GM18505 (cell line): ENCODE data around the gene CNTN4.

Experiments
- ATAC-seq: cut with Tn5 transposase; IDR thresholded peaks from one replicate; pipeline ENCODE4 v1.9.1; 2021; ENCODE audit not compliant: unreplicated experiment
- POLR2A ChIP-seq: IDR thresholded peaks from 4 replicates; pipeline ENCODE4 v1.6.1; 2011; ENCODE audit warnings: borderline replicate concordance; ENCODE audit not compliant: insufficient read depth, insufficient read length; ENCODE audit errors: extremely low read depth

CNTN4 gene

GRCh38 chr3:2356298-2356950 is 257.8 kb downstream of the CNTN4 start:
- TF ChIP-seq POLR2A, result no peak
- ATAC-seq, result no peak

- no peak for TF ChIP-seq POLR2A
- ATAC-seq, result no peak
These were observed 262.1 kb downstream of the CNTN4 start for GRCh38 chr3:2360815-2361214.

DNA sequence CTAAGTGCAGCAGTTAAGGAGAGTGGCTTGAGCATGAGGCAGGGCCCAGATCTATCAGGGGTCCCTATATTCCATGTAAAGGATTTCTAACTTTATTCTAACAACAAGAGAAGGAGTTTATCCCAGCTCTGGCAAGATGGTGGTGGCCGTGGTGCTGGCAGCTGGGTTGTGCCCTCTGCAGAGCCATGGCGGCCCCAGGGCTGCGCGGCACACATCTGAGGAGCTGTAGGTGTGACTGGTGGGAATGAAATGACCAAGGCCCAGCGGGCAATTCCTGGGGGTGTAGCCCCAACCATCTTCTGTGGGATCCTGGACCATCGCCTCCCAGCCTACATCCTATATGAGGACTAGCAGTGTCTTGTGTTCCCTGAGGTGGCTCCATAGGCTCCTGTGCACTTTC is 263.5 kb downstream of the CNTN4 start:
- no peak for ATAC-seq
- TF ChIP-seq POLR2A, result no peak

DNA sequence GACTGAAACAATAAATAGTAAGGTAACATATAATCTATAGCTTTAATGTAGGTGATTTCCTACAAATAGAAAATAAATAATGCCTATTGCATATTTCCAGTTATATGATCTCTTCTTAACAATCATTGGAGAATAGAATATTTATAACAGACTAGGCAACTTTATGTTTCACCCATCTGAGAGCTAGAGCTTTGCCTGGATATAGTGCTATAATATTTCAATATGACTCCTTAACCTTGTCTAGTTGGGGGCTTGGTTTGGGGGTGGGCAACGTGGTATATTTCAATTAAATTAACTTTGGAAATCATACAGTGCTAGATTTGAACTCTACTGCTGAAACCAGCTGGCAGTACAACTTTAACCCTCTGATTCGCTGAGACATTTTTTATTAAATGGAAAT is 265.2 kb downstream of the CNTN4 start:
- TF ChIP-seq POLR2A, result no peak
- no peak for ATAC-seq

DNA sequence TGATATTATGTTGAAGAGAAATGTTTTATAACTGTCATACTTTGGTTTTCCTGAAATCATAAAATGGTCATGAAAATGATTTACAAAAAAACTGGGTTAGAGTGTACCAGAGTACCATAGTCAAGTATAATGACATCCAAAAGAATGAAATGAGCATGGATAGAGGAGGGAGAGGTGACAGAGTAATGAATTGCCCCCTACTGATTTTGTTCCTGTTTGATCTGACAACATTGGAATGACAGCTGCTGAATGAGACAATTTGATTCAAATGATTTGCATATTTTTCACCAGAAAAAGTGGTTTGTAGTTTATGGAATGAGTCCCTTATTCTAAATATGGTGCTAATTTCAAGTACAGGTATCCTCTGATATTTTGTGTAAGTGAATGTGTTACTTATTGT is 271.7 kb downstream of the CNTN4 start:
- ATAC-seq, result no peak
- TF ChIP-seq POLR2A, result no peak

DNA sequence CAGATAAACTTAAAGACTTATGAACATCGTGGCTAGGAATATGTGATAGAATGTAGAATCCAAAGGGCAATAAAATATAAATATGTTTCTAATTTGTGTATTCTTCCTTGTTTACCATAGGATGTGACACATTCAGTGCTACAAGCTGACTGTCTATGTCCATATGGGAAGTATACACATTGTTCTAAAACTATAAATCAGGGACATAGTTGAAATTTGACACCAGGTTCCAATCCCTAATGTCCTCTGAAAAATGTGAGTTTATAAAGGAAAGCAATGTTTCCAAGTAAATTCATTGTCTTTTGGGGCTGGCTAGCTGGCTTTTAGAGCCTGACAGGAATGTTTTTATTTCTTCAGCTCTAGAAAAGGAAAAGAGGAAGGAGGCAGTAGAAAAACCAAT is 273.6 kb downstream of the CNTN4 start:
- no peak for TF ChIP-seq POLR2A
- ATAC-seq, result no peak

- TF ChIP-seq POLR2A, result no peak
- no peak for ATAC-seq
These were observed 276.7 kb downstream of the CNTN4 start for GRCh38 chr3:2375376-2375775.

- TF ChIP-seq POLR2A, result no peak
- no peak for ATAC-seq
These were observed 278.6 kb downstream of the CNTN4 start for GRCh38 chr3:2377281-2377680.

DNA sequence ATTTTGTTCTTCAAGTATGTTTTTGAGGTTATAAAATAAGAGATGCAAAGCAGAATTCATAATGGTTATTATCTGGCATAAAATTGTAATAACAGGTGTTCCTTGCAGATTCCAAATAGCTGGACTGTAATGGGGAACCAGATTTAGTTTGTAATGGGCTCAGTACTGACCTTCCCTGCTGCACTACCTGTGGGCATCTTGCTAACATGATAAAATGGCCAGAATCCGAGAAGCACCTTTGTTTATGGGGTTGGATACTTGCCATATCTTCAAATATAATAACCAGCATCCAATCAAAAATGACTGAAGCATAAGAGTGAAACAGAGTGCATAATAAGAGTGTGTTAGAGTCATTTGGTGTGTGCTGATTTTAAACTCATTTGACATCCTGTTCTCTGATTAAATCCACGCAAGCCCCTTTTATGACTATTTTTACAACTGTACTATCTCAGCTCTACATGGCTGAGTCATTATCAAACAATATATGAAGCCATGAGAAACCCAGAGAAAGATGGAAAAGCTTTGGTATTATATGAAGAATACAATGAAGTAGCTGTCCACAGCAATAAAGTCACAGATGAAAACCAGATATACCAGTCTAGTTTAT is 292.4 kb downstream of the CNTN4 start:
- no peak for TF ChIP-seq POLR2A
- no peak for ATAC-seq

- TF ChIP-seq POLR2A, result no peak
- no peak for ATAC-seq
These were observed 293.2 kb downstream of the CNTN4 start for GRCh38 chr3:2391896-2392295.

GRCh38 chr3:2392981-2393380 is 294.3 kb downstream of the CNTN4 start:
- no peak for TF ChIP-seq POLR2A
- no peak for ATAC-seq

- no peak for TF ChIP-seq POLR2A
- no peak for ATAC-seq
These were observed 316.4 kb downstream of the CNTN4 start for GRCh38 chr3:2415083-2415482.

DNA sequence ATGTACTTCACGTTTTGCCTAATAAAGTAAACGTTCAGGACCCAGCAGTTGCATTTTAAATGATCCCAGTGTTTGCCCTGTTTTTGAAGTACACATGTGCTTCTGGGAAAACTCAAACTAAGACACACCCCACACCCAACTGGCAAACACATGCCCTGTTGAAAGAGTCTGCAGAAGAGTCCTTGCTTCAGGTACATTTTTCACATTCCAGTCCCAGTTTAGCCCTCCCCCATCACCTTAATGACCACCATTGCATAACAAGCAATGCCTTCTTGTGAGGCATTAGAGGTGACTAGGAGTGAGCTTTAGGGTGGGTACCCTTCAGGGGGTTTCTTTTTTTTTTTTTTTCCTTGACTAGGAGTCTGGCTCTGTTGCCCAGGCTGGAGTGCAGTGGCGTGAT is 322.3 kb downstream of the CNTN4 start:
- ATAC-seq, result no peak
- no peak for TF ChIP-seq POLR2A

DNA sequence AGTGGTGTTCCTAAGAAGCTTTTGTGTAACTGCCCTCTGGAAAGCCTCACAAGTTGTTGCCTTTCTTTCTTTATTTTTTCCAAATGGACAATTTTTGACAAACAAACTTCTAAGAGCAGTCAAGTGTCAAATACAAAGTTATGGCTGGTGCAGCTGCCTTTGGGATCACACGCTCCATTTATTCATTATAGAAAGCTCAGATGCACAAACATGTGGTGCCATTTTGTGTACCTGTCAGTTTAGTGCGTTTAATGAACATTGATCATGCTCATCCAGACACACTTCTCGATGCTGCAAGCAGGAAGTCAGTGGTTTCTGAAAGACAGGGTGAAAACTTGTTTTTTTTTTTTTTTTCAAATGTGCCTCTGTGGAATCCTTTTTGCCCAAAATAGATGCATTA is 324.5 kb downstream of the CNTN4 start:
- no peak for ATAC-seq
- TF ChIP-seq POLR2A, result no peak
